ENCODE measurements around the gene IRF5. TPM values are rescaled to one million over a fixed set of nuclear protein-coding genes. Genes with fewer than 3 reads are reported as not detected.

The IRF5 gene
- total RNA-seq, 1 donor from 2014 or later, result 19.9 TPM

- Histone ChIP-seq H3K36me3 (ENCODE audit: control insufficient read depth, insufficient read depth, low read length) (peaks cover 4% of the 10 kb centered on the region), H3K27me3 (ENCODE audit: control insufficient read depth, insufficient read depth, low read length) (no peaks in the 10 kb centered on the region), H3K4me3 (ENCODE audit: low read depth, low read length) (no peak overlapping the region)
- no peak for TF ChIP-seq CTCF (IDR thresholded peaks at IDR 0.05; ENCODE audit: insufficient read depth, low read length, poor library complexity, severe bottlenecking)
- DNase-seq (ENCODE audit: low read depth), result no peak
These were observed 21.6 kb downstream of the IRF5 start for GRCh38 chr7:128959296-128959695.

- DNase-seq (ENCODE audit: low read depth), result no peak
These were observed 23.4 kb downstream of the IRF5 start for GRCh38 chr7:128961030-128961659.

GRCh38 chr7:128962899-128963298 lies 25.2 kb downstream of the IRF5 start:
- DNase-seq (ENCODE audit: low read depth), result no peak
- H3K27me3 ChIP-seq (ENCODE audit: control insufficient read depth, insufficient read depth, low read length), result no peaks in the 10 kb centered on the region
- no peak overlapping the region for H3K4me3 ChIP-seq (ENCODE audit: low read depth, low read length)
- H3K36me3 ChIP-seq (ENCODE audit: control insufficient read depth, insufficient read depth, low read length), result no peaks in the 10 kb centered on the region
- TF ChIP-seq CTCF (IDR thresholded peaks at IDR 0.05; ENCODE audit: insufficient read depth, low read length, poor library complexity, severe bottlenecking), result no peak

More at GRCh38 chr7:128961030-128961659, 23.4 kb downstream of the IRF5 start:
- TF ChIP-seq CTCF (IDR thresholded peaks at IDR 0.05; ENCODE audit: insufficient read depth, low read length, poor library complexity, severe bottlenecking), result no peak
- Histone ChIP-seq H3K36me3 (ENCODE audit: control insufficient read depth, insufficient read depth, low read length) (peaks cover 2% of the 10 kb centered on the region), H3K4me3 (ENCODE audit: low read depth, low read length) (no peak overlapping the region), H3K27me3 (ENCODE audit: control insufficient read depth, insufficient read depth, low read length) (no peaks in the 10 kb centered on the region)

- TF ChIP-seq CTCF (IDR thresholded peaks at IDR 0.05; ENCODE audit: insufficient read depth, low read length, poor library complexity, severe bottlenecking), result no peak
- H3K4me3 ChIP-seq (ENCODE audit: low read depth, low read length), result no peak overlapping the region
- peak; percentile 32 for DNase-seq (ENCODE audit: low read depth)
- no peaks in the 10 kb centered on the region for H3K27me3 ChIP-seq (ENCODE audit: control insufficient read depth, insufficient read depth, low read length)
- no peaks in the 10 kb centered on the region for H3K36me3 ChIP-seq (ENCODE audit: control insufficient read depth, insufficient read depth, low read length)
These were observed 25.6 kb downstream of the IRF5 start for GRCh38 chr7:128963327-128963757.

- no peak for TF ChIP-seq CTCF (IDR thresholded peaks at IDR 0.05; ENCODE audit: insufficient read depth, low read length, poor library complexity, severe bottlenecking)
- DNase-seq (ENCODE audit: low read depth), result no peak
- peaks cover 2% of the 10 kb centered on the region for H3K36me3 ChIP-seq (ENCODE audit: control insufficient read depth, insufficient read depth, low read length)
- H3K4me3 ChIP-seq (ENCODE audit: low read depth, low read length), result no peak overlapping the region
- no peaks in the 10 kb centered on the region for H3K27me3 ChIP-seq (ENCODE audit: control insufficient read depth, insufficient read depth, low read length)
These were observed 30.9 kb downstream of the IRF5 start for GRCh38 chr7:128968624-128969023.

All from kidney epithelial cell (primary cell).